Gastroesophageal sphincter (tissue), 4 donors: ENCODE data around the gene BARHL1. TPM values are rescaled to one million over a fixed set of nuclear protein-coding genes. Genes with fewer than 3 reads are reported as not detected.
"Not testable (repeated sequence)": the region's sequence is repeated elsewhere in the genome, so short reads cannot be mapped to it uniquely, and the experiment has no call there.

ENCODE experiments used
- ATAC-seq: fragments of 150-250 bp; one replicate; pipeline ENCODE4 v1.9.1; 2016; ENCODE audit warnings: mild to moderate bottlenecking, moderate library complexity
- H3K27ac ChIP-seq, 4 donors: fragments of 200-600 bp; sonication (generic) in 3 of 4; 1 replicate in 3 of 4; 2 replicates in 1 of 4; pipeline ENCODE4 v1.5.1; 2016 to 2019
- H3K27me3 ChIP-seq: fragments of 200-600 bp; sonication (generic); one replicate; pipeline ENCODE4 v1.5.1; 2019
- H3K36me3 ChIP-seq, 2 donors: fragments of 200-600 bp; sonication (generic); one replicate each; pipeline ENCODE4 v1.5.1; 2019; ENCODE audit warnings: control low read depth in 1 of 2
- H3K4me1 ChIP-seq, 3 donors: fragments of 200-600 bp; sonication (generic); 1 replicate in 2 of 3; 2 replicates in 1 of 3; pipeline ENCODE4 v1.5.1; 2016 to 2019; ENCODE audit warnings: control low read depth in 2 of 3
- H3K4me3 ChIP-seq, 2 donors: fragments of 200-600 bp; sonication (generic); one replicate each; pipeline ENCODE4 v1.5.1; 2019; ENCODE audit warnings: mild to moderate bottlenecking in 1 of 2, moderate library complexity in 1 of 2
- H3K9me3 ChIP-seq, 3 donors: fragments of 200-600 bp; sonication (generic); one replicate each; pipeline ENCODE4 v1.5.1; 2017 to 2019; ENCODE audit warnings: control low read depth in 2 of 3
- CTCF ChIP-seq, 4 experiments: fragments of 200-600 bp in 2 of 4; fragments of 450-650 bp in 2 of 4; sonication (generic) in 1 of 4; IDR thresholded peaks; one replicate each; pipeline ENCODE4 v1.5.1; 2017 to 2019; ENCODE audit warnings: antibody characterized with exemption in 4 of 4, mild to moderate bottlenecking in 2 of 4, moderate library complexity in 2 of 4
- EP300 ChIP-seq: sonication (generic); formaldehyde crosslinking; IDR thresholded peaks from one replicate; pipeline ENCODE4 v1.6.1; 2017; ENCODE audit warnings: antibody characterized with exemption, mild to moderate bottlenecking
- POLR2A ChIP-seq, 2 donors: fragments of 450-650 bp; IDR thresholded peaks; one replicate each; pipeline ENCODE4 v1.6.1; 2017; ENCODE audit warnings: antibody characterized with exemption in 2 of 2, mild to moderate bottlenecking in 2 of 2, moderate library complexity in 1 of 2
- POLR2AphosphoS5 ChIP-seq: sonication (generic); formaldehyde crosslinking; IDR thresholded peaks from one replicate; pipeline ENCODE4 v1.6.1; 2017; ENCODE audit warnings: antibody characterized with exemption
- WGBS, 2 donors: methylation state at CpG; one replicate each; pipeline ENCODE4 v1.1.5; 2018; ENCODE audit warnings: low coverage in 1 of 2; 5-methylcytosine and 5-hydroxymethylcytosine counted together
- total RNA-seq, 4 donors: library from RNA; depleted of rRNA; stranded (reverse); fragments of >200 nt; gene quantifications; one replicate each; pipeline ENCODE4 v1.1.0, GENCODE V29; 2016

The BARHL1 gene
- total RNA-seq, 4 donors from 2014 or later = not detected

GRCh38 chr9:132560616-132561202 is 21.7 kb upstream of the BARHL1 start:
- 19 to 35% methylated on average over 2 to 8 of the region's 14 CpGs for whole genome bisulfite sequencing, 2 donors
- H3K27ac ChIP-seq = no peak overlapping the region
- H3K9me3 ChIP-seq = no peaks in the 10 kb centered on the region
- H3K4me1 ChIP-seq = no peaks in the 10 kb centered on the region
- H3K27me3 ChIP-seq = peaks cover 78% of the 10 kb centered on the region
- no peak for ATAC-seq
- TF ChIP-seq POLR2A (IDR thresholded peaks at IDR 0.05) (no peak), EP300 (no peak), CTCF (IDR thresholded peaks at IDR 0.05) (no peak), POLR2AphosphoS5 (no peak)
- no peak overlapping the region for H3K4me3 ChIP-seq
- no peaks in the 10 kb centered on the region for H3K36me3 ChIP-seq

DNA sequence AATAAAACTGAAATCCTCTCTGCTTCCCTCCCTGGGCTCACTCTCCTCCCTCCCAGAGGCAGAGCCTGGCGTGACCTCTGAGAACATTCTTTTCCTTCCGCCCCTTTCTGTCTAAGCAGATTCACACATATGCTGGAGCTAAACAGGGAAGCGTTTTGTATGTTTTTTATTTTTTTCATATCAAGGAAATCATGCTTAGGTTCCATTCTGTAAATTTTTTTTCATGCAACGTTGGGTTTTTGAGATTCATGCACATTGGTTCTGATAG is 20.2 kb upstream of the BARHL1 start:
- H3K27ac ChIP-seq = no peak overlapping the region
- WGBS, 2 donors = 23 to 37% methylated on average over 4 of the region's 4 CpGs
- H3K36me3 ChIP-seq = peaks cover 0 to 1% of the 10 kb centered on the region in 2 donors
- ATAC-seq = no peak
- peaks cover 78% of the 10 kb centered on the region for H3K27me3 ChIP-seq
- H3K9me3 ChIP-seq = peaks cover 0 to under 1% (median 0%) of the 10 kb centered on the region in 3 donors
- no peak overlapping the region for H3K4me3 ChIP-seq
- no peaks in the 10 kb centered on the region for H3K4me1 ChIP-seq
- TF ChIP-seq POLR2A (IDR thresholded peaks at IDR 0.05) (no peak), EP300 (no peak), POLR2AphosphoS5 (no peak), CTCF (IDR thresholded peaks at IDR 0.05) (no peak)

GRCh38 chr9:132564526-132564925 is 17.9 kb upstream of the BARHL1 start:
- ATAC-seq = no peak
- no peak for TF ChIP-seq POLR2AphosphoS5
- no peak for TF ChIP-seq POLR2A (IDR thresholded peaks at IDR 0.05)
- no peak for TF ChIP-seq CTCF (IDR thresholded peaks at IDR 0.05)
- no peak for TF ChIP-seq EP300
- WGBS, 2 donors = 67 to 88% methylated on average over 6 of the region's 6 CpGs
- H3K36me3 ChIP-seq = peaks cover 0 to 5% of the 10 kb centered on the region in 2 donors
- peaks cover 71% of the 10 kb centered on the region for H3K27me3 ChIP-seq
- H3K4me3 ChIP-seq = no peak overlapping the region
- no peaks in the 10 kb centered on the region for H3K4me1 ChIP-seq
- H3K27ac ChIP-seq = no peak overlapping the region
- H3K9me3 ChIP-seq = peaks cover 0 to 5% (median 0%) of the 10 kb centered on the region in 3 donors

DNA sequence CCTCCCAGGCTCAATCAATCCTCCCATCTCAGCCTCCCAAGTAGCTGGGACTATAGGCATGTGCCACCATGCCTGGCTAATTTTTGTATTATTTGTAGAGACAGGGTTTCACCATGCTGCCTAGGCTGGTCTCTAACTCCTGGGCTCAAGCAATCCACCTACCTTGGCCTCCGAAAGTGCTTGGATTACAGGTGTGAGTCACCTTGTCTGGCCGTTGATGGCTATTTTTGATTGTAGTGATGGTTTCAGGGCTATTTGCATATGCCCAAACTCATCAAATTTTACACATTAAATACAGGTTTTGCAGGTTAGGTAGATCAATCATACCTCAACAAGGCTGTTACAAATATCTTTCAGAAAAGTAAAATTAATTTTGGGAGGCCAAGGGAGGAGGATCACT is 13.6 kb upstream of the BARHL1 start:
- H3K9me3 ChIP-seq, ATAC-seq, H3K27ac ChIP-seq, H3K4me1 ChIP-seq, H3K36me3 ChIP-seq, H3K4me3 ChIP-seq: not testable (repeated sequence)
- WGBS, 2 donors = 70 to 92% methylated on average over 2 of the region's 2 CpGs
- peaks cover 68% of the 10 kb centered on the region for H3K27me3 ChIP-seq

GRCh38 chr9:132571806-132572600 is 10.4 kb upstream of the BARHL1 start:
- H3K4me3 ChIP-seq = no peak overlapping the region
- peaks cover 0 to 5% of the 10 kb centered on the region in 2 donors for H3K36me3 ChIP-seq
- peaks cover 74% of the 10 kb centered on the region for H3K27me3 ChIP-seq
- no peak for ATAC-seq
- no peak overlapping the region for H3K27ac ChIP-seq
- WGBS, 2 donors = 43 to 74% methylated on average over 1 to 4 of the region's 15 CpGs
- H3K4me1 ChIP-seq = no peaks in the 10 kb centered on the region
- H3K9me3 ChIP-seq = peaks cover 0 to 5% (median 0%) of the 10 kb centered on the region in 3 donors
- no peak for TF ChIP-seq POLR2AphosphoS5
- no peak for TF ChIP-seq EP300
- no peak for TF ChIP-seq POLR2A (IDR thresholded peaks at IDR 0.05)
- no peak for TF ChIP-seq CTCF (IDR thresholded peaks at IDR 0.05)
